ENCODE measurements around the gene PPP1R1B.

Gene PPP1R1B

DNA sequence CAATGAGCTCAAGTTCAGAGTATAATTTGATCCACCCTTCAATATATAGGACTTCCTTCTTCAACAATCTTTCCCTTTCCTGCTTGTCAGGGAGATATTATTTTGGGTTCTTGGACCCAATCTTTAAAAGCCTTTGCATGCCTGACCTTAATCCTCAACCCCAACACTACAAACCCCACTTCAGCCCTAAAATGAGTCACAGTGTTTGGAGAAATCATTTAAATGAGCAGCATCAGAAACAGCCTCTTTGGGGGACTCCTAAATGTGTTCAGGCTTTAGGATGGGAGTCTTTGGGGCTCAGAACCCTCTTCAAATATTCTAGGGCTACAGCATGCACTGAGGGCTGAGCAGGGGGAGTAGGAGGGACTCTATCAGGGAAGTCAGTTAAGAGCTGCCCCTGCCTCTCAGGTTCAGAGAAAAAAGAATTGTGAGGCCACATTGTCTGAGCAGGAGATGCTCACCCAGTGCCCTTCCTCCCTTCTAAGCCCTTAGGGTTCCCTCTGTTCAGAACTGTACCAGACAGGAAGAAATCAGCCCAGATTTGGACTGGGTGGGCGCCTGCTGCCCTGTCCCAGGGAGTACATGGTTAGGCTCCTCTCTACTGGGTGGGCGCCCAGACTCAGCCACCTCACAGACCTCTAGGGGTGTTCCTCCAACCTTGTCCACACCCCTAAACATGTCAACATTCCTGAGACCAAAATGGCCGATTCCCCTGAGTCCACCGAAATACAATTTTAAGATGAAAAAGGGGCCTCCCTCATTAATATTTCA lies 24.0 kb upstream of the PPP1R1B start:
- Histone ChIP-seq H3K27me3 (ENCODE audit: control insufficient read depth, insufficient read depth, low read length) (peaks cover 99% of the 10 kb centered on the region), H3K4me3 (ENCODE audit: low read length) (no peak overlapping the region), H3K9me3 (ENCODE audit: control insufficient read depth, low read length) (no peaks in the 10 kb centered on the region), H3K36me3 (ENCODE audit: control insufficient read depth, insufficient read depth, low read length) (no peaks in the 10 kb centered on the region), H3K9ac (ENCODE audit: low read length) (no peak overlapping the region), H3K4me1 (ENCODE audit: control insufficient read depth, insufficient read depth, low read length) (peaks cover 38% of the 10 kb centered on the region)

DNA sequence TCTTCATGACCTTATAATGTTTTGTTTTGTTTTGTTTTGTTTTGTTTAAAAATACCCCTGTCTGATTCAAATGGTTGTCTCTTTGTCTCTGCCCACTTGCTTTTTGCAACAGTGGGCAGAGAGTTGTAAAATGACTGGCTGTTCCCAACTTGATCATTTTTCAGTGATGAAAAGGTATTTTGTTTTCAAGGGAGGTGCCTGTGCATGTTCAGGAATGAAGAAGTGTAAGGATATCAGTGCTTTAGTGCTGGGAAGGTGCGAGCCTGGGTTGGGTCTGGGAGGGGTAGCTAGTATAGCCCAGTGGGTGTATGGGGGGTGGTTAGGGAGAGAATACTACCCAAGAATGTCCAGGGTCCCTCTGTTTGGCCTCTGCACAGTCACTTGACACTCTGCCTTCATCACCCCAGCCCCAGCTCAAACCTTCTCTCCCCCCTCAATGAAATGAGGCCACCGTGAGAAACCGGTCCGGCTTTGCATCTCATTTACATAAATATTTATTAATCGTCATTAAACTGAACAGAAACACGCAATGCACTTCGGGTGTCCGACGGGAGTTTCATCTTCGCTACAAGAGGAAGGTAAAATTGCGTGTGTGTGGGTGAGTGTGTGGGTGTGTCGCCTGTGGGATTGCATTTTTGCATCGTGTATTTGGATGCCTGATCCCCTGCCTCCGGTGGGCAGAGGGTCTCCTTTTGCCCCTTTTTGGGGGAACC lies 23.3 kb upstream of the PPP1R1B start:
- Histone ChIP-seq H3K27me3 (ENCODE audit: control insufficient read depth, insufficient read depth, low read length) (peaks cover 99% of the 10 kb centered on the region), H3K9me3 (ENCODE audit: control insufficient read depth, low read length) (no peaks in the 10 kb centered on the region), H3K4me3 (ENCODE audit: low read length) (no peak overlapping the region), H3K9ac (ENCODE audit: low read length) (no peak overlapping the region), H3K4me1 (ENCODE audit: control insufficient read depth, insufficient read depth, low read length) (peaks cover 38% of the 10 kb centered on the region), H3K36me3 (ENCODE audit: control insufficient read depth, insufficient read depth, low read length) (no peaks in the 10 kb centered on the region)

DNA sequence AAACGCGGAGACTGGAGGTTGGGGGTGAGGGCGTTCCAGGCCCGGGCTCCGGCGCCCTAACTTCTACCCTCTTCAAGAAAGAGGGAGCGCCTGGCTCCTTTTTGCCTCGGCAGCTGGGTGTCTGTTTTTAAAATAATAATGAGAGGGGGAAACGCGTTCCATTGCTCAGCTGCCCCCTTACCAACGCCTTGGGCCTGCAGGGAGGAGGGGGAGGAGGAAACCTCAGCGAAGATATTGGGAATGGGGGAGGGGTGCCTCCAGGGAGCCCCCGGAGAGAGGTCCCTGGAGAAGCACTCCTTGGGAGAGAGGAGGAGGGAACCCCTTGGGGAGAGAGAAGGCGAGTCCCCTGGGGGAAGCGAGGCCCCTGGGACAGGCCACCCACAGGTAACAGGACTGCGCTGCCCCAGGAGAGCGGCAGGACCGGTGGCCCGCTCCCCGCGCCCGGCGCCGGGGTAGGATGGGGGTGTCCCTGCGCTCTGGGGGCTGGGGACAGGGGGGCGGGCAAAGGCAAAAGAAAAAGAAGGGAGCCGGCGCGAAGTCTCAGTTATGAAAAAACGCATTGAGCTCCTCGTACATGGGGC lies 21.8 kb upstream of the PPP1R1B start:
- H3K9me3 ChIP-seq (ENCODE audit: control insufficient read depth, low read length): no peaks in the 10 kb centered on the region
- H3K4me1 ChIP-seq (ENCODE audit: control insufficient read depth, insufficient read depth, low read length): peaks cover 23% of the 10 kb centered on the region
- peaks cover 99% of the 10 kb centered on the region for H3K27me3 ChIP-seq (ENCODE audit: control insufficient read depth, insufficient read depth, low read length)
- no peaks in the 10 kb centered on the region for H3K36me3 ChIP-seq (ENCODE audit: control insufficient read depth, insufficient read depth, low read length)
- H3K4me3 ChIP-seq (ENCODE audit: low read length): no peak overlapping the region
- H3K9ac ChIP-seq (ENCODE audit: low read length): no peak overlapping the region

DNA sequence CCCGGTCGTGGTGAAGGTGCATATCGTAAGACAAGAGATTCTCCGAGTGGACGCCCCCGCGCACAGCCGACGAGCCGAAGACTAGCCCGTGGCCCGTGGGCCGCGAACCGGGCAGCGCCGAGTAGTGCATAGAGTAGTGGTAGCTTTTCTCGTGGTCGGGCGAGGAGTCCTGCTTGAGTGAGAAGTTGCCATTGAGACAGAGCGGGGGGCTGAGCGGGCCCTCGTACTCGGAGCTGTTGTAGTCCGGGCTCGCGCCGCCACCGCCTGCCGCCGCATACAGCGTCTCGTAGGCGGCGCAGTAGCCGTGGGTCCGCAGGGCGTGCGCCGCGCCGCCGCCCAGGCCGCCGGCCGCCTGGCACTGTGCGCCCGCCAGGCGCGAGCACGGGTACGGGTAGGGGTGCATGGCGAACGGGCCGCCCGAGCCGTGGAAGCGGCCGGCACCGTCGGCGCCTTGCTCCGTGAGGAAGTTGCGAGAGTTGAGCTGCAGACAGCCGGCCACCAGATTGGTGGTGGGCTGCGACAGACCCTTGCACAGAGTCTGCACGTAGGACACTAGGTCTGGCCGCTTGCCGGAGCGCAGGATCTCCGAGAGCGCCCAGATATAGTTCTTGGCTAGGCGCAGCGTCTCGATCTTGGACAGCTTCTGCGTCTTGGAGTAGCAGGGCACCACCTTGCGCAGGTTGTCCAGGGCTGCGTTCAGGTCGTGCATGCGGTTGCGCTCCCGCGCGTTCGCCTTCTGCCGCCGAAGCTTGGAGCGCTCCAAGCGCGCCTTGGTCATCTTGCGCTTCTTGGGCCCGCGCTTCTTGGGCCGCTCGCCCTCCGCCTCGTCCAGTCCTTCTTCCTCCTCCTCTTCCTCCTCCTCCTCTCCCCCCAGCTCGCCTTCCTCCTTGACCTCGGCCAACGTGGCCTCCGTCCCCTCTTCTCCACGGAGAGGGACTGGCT lies 21.0 kb upstream of the PPP1R1B start:
- Histone ChIP-seq H3K9ac (ENCODE audit: low read length) (no peak overlapping the region), H3K36me3 (ENCODE audit: control insufficient read depth, insufficient read depth, low read length) (no peaks in the 10 kb centered on the region), H3K4me1 (ENCODE audit: control insufficient read depth, insufficient read depth, low read length) (peaks cover 23% of the 10 kb centered on the region), H3K4me3 (ENCODE audit: low read length) (no peak overlapping the region), H3K27me3 (ENCODE audit: control insufficient read depth, insufficient read depth, low read length) (peaks cover 91% of the 10 kb centered on the region), H3K9me3 (ENCODE audit: control insufficient read depth, low read length) (no peaks in the 10 kb centered on the region)

DNA sequence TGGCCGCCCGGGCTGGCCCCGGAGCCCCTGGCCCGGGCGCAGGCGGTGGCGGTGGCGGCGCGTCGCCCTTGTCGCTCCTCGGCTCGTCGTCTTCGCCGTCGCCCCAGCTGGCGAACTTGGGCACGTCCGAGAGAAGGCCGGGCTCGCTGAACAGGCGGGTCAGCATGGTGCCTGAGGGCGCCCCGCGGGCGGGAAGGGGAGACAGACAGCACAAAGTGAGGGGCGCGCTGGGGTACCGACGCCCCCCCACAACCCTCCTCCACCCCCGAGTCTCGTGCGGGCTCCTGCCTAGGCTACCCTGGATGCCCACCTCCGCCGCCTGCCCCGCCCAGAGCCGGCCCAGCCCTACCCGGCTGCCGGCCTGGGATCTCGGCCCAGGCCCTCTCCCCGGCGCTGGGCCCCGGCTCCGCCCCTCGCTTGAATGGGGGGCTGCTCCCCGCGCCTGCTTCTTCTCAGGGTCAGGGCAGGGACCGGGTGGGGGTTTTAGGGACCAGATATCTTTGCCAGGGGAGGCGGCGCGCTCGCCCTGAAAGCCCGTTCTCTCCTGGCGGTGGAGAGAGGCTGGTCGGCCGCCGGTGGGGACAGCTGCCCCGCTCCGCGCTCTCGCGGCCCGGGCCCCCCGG lies 20.2 kb upstream of the PPP1R1B start:
- no peak overlapping the region for H3K4me3 ChIP-seq (ENCODE audit: low read length)
- no peaks in the 10 kb centered on the region for H3K9me3 ChIP-seq (ENCODE audit: control insufficient read depth, low read length)
- peaks cover 83% of the 10 kb centered on the region for H3K27me3 ChIP-seq (ENCODE audit: control insufficient read depth, insufficient read depth, low read length)
- no peaks in the 10 kb centered on the region for H3K36me3 ChIP-seq (ENCODE audit: control insufficient read depth, insufficient read depth, low read length)
- no peak overlapping the region for H3K9ac ChIP-seq (ENCODE audit: low read length)
- H3K4me1 ChIP-seq (ENCODE audit: control insufficient read depth, insufficient read depth, low read length): peaks cover 23% of the 10 kb centered on the region

DNA sequence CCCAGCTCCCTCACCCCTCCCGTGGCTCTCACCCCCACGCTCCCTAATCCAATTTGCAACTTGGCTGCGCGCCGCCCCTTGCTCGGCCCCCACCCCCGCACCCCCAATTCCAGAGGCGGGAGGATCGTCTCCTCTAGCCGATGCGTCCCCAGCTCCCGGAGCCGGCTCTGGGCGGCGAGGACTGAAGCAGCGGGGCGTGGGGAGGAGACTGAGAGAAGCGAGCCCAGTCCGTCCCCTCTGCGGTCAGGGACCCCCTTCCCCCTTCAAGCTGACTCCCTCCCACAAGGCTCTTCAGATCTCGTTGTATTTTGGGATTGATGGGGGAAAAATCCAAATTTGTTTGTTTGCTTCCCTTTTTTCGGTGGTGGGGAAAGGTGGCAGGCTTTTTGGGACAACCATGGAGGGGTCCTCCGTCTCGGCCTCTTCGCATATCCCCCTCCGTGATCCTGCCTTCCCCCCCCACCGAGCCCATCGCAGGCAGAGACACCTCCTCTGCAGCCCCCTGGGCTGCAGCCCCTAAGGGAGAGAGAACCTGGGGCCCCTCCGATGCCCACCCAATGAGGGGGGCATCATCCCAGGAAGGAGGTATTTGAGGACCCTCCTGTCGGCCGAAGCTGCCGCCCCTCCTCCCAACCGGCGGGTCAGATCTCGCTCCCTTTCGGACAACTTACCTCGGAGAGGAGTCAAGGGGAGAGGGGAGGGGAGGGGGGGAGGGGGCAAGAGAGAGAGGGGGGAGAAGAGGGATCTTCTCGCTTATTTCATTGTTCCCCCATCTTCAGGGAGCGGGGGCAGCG lies 19.5 kb upstream of the PPP1R1B start:
- Histone ChIP-seq H3K9me3 (ENCODE audit: control insufficient read depth, low read length) (no peaks in the 10 kb centered on the region), H3K36me3 (ENCODE audit: control insufficient read depth, insufficient read depth, low read length) (no peaks in the 10 kb centered on the region), H3K4me3 (ENCODE audit: low read length) (no peak overlapping the region), H3K27me3 (ENCODE audit: control insufficient read depth, insufficient read depth, low read length) (peaks cover 81% of the 10 kb centered on the region), H3K9ac (ENCODE audit: low read length) (no peak overlapping the region), H3K4me1 (ENCODE audit: control insufficient read depth, insufficient read depth, low read length) (peaks cover 23% of the 10 kb centered on the region)

DNA sequence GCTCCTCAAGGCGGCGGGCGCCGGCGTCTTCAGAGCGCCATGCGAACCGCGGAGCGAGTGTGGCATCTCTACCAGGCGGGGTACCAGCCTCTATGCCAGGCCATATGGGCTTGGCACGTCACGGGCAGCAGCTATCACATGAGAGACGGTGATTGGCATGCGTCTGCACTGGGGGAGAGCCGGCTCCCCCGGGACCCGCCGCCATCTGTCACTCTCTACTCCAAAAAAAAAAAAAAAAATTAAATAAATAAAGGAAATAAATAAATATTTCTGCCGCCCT lies 19.0 kb upstream of the PPP1R1B start, which contains the start of gene NEUROD2:
NEUROD2 (minus strand) TSS at position 70 of the 280 bp plus-strand sequence. CDS start 1,321 bp downstream, outside the sequence.
- H3K9ac ChIP-seq (ENCODE audit: low read length): no peak within 1 kb of the TSS
- H3K36me3 ChIP-seq (ENCODE audit: control insufficient read depth, insufficient read depth, low read length): no peaks in the 10 kb centered on the region
- H3K4me3 ChIP-seq (ENCODE audit: low read length): no peak within 1 kb of the TSS
- peaks cover 78% of the 10 kb centered on the region for H3K27me3 ChIP-seq (ENCODE audit: control insufficient read depth, insufficient read depth, low read length)
- peaks cover 23% of the 10 kb centered on the region for H3K4me1 ChIP-seq (ENCODE audit: control insufficient read depth, insufficient read depth, low read length)
- no peaks in the 10 kb centered on the region for H3K9me3 ChIP-seq (ENCODE audit: control insufficient read depth, low read length)

DNA sequence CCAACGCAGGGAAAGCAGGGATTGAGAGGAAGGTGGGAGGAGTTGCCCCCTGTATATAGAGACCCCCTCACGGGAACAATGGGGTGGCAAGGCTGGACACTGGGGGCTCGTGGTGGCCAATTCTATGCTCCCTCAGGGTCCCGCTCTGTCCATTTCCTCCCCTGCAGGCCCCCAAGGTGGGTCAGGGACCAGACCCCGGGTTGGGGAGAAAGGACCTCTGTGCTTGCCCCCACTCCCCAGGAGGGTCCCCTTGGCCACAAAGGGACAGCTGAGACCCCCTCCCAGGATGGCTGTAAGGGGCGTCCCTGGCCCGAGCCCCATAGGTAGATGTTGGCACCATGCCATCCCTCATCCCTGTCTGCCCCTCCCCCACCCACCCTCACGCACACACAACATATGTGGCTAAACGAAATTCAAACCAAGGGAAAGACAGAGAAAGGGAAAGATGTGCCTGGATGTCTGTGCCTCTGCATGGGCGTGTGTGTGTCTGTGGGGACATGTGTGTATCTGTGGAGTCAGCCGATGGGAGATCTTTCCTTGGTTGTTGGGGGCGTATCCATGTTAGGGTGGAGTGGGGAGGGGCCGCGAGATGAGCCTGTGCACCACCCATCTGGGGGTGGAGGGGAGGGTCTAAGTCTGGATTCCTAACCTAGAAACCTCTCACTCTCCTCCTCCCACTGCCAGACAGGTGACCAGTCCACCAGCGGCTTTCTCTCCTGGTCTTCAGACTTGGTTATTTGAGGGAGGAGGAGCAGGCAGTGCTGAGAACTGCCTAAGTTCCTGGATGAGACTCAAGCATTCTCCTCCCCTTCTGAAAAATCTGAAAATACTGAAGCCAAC lies 18.4 kb upstream of the PPP1R1B start:
- Histone ChIP-seq H3K4me3 (ENCODE audit: low read length) (no peak overlapping the region), H3K9ac (ENCODE audit: low read length) (no peak overlapping the region), H3K27me3 (ENCODE audit: control insufficient read depth, insufficient read depth, low read length) (peaks cover 78% of the 10 kb centered on the region), H3K36me3 (ENCODE audit: control insufficient read depth, insufficient read depth, low read length) (no peaks in the 10 kb centered on the region), H3K9me3 (ENCODE audit: control insufficient read depth, low read length) (no peaks in the 10 kb centered on the region), H3K4me1 (ENCODE audit: control insufficient read depth, insufficient read depth, low read length) (peaks cover 23% of the 10 kb centered on the region)

DNA sequence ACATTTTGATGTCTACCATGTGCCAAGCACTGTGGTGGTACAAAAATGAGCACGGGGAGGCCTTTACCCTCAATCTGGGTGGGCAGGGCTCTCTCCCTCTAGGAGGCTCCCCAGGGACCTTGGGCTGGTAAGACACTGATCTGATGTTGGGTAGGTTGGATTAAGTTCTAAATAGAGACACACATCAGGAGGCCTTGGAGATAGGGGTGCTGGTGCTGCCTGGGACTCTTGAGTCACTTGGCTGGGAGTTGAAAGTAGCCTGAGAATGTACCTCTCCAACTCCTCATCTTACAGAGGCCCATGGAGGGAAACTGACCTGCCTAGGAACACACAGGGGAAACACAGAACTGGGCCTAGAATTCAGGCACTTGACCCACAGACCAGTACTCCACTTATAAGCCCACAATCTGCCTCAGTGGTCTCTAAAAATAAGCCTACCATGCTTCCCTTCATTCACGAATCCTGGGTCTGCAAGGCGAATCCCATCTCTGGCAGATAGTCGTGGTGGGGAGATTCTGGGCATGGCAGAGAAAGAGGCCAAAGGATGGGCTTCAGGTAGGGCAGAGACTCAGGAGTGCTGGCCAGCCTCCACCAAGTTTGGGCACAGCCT lies 17.2 kb upstream of the PPP1R1B start:
- peaks cover 70% of the 10 kb centered on the region for H3K27me3 ChIP-seq (ENCODE audit: control insufficient read depth, insufficient read depth, low read length)
- H3K4me3 ChIP-seq (ENCODE audit: low read length): no peak overlapping the region
- H3K4me1 ChIP-seq (ENCODE audit: control insufficient read depth, insufficient read depth, low read length): peaks cover 23% of the 10 kb centered on the region
- H3K9me3 ChIP-seq (ENCODE audit: control insufficient read depth, low read length): no peaks in the 10 kb centered on the region
- no peaks in the 10 kb centered on the region for H3K36me3 ChIP-seq (ENCODE audit: control insufficient read depth, insufficient read depth, low read length)
- no peak overlapping the region for H3K9ac ChIP-seq (ENCODE audit: low read length)

DNA sequence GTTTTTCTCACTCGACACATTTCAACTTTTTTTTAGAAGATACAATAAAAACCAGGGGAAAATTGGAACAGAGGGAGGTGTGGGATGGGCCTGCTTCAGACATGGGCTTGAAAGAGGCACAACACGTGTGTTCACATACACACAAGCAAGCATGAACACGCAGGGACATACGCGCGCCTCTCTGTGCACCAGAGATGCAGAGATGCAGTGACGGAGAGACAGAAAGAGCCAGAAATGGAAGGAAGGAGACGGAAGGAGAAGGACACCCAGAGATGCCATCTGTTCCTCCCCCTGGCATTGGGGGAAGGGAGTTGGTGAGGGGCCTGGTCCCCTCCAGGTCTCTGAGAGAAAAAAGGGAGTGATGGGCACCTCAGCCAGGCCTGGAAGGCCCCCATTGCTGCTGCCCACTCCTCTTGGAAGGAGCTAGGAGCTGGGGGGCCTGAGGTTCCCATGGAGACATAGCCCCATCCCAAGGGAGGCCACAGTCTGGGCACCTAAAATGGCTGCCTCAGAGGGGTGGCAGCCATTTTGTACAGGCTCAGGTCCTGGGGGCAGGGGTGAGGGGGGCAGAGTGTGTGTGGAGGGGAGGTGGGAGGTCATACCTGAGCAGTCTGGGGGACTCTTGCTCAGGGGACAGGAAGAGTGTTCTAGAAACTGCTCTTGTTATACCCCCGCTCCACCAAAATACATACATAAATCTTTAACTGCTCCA lies 15.2 kb upstream of the PPP1R1B start:
- H3K4me3 ChIP-seq (ENCODE audit: low read length): no peak overlapping the region
- H3K9me3 ChIP-seq (ENCODE audit: control insufficient read depth, low read length): no peaks in the 10 kb centered on the region
- H3K27me3 ChIP-seq (ENCODE audit: control insufficient read depth, insufficient read depth, low read length): peaks cover 58% of the 10 kb centered on the region
- H3K4me1 ChIP-seq (ENCODE audit: control insufficient read depth, insufficient read depth, low read length): peaks cover 7% of the 10 kb centered on the region
- H3K36me3 ChIP-seq (ENCODE audit: control insufficient read depth, insufficient read depth, low read length): no peaks in the 10 kb centered on the region
- no peak overlapping the region for H3K9ac ChIP-seq (ENCODE audit: low read length)
